Measurements from ENCODE around the gene FNDC3B.

FNDC3B gene

GRCh38 chr3:172287937-172288477, 248.6 kb downstream of the FNDC3B start:
- TF ChIP-seq CTCF (IDR thresholded peaks at IDR 0.05; ENCODE audit: low read depth, low read length), result no peak
- TF ChIP-seq POLR2A (IDR thresholded peaks at IDR 0.05; ENCODE audit: extremely low read depth, insufficient read length), result no peak
- TF ChIP-seq MAX (IDR thresholded peaks at IDR 0.05; ENCODE audit: low read depth, low read length), result no peak
- no peak for TF ChIP-seq MYC (IDR thresholded peaks at IDR 0.05; ENCODE audit: low read depth, low read length)
- DNase-seq (ENCODE audit: low read depth), result no peak
- no peak overlapping the region for H3K4me3 ChIP-seq (ENCODE audit: low read depth, low read length)

GRCh38 chr3:172288651-172289050, 249.3 kb downstream of the FNDC3B start:
- DNase-seq (ENCODE audit: low read depth), result no peak
- no peak overlapping the region for H3K4me3 ChIP-seq (ENCODE audit: low read depth, low read length)
- no peak for TF ChIP-seq MYC (IDR thresholded peaks at IDR 0.05; ENCODE audit: low read depth, low read length)
- TF ChIP-seq POLR2A (IDR thresholded peaks at IDR 0.05; ENCODE audit: extremely low read depth, insufficient read length), result no peak
- no peak for TF ChIP-seq CTCF (IDR thresholded peaks at IDR 0.05; ENCODE audit: low read depth, low read length)
- no peak for TF ChIP-seq MAX (IDR thresholded peaks at IDR 0.05; ENCODE audit: low read depth, low read length)

GRCh38 chr3:172289583-172289982, 250.2 kb downstream of the FNDC3B start:
- no peak overlapping the region for H3K4me3 ChIP-seq (ENCODE audit: low read depth, low read length)
- no peak for TF ChIP-seq MYC (IDR thresholded peaks at IDR 0.05; ENCODE audit: low read depth, low read length)
- TF ChIP-seq POLR2A (IDR thresholded peaks at IDR 0.05; ENCODE audit: extremely low read depth, insufficient read length), result no peak
- no peak for TF ChIP-seq CTCF (IDR thresholded peaks at IDR 0.05; ENCODE audit: low read depth, low read length)
- no peak for TF ChIP-seq MAX (IDR thresholded peaks at IDR 0.05; ENCODE audit: low read depth, low read length)
- DNase-seq (ENCODE audit: low read depth), result no peak

GRCh38 chr3:172290457-172290856, 251.1 kb downstream of the FNDC3B start:
- no peak for TF ChIP-seq MYC (IDR thresholded peaks at IDR 0.05; ENCODE audit: low read depth, low read length)
- TF ChIP-seq CTCF (IDR thresholded peaks at IDR 0.05; ENCODE audit: low read depth, low read length), result no peak
- no peak for TF ChIP-seq POLR2A (IDR thresholded peaks at IDR 0.05; ENCODE audit: extremely low read depth, insufficient read length)
- no peak for TF ChIP-seq MAX (IDR thresholded peaks at IDR 0.05; ENCODE audit: low read depth, low read length)
- DNase-seq (ENCODE audit: low read depth), result no peak
- H3K4me3 ChIP-seq (ENCODE audit: low read depth, low read length), result no peak overlapping the region

- DNase-seq (ENCODE audit: low read depth), result no peak
- H3K4me3 ChIP-seq (ENCODE audit: low read depth, low read length), result no peak overlapping the region
- TF ChIP-seq MYC (IDR thresholded peaks at IDR 0.05; ENCODE audit: low read depth, low read length) (no peak), POLR2A (IDR thresholded peaks at IDR 0.05; ENCODE audit: extremely low read depth, insufficient read length) (no peak), CTCF (IDR thresholded peaks at IDR 0.05; ENCODE audit: low read depth, low read length) (no peak), MAX (IDR thresholded peaks at IDR 0.05; ENCODE audit: low read depth, low read length) (no peak)
Observed at GRCh38 chr3:172291650-172292049, 252.3 kb downstream of the FNDC3B start.
